Neural crest cell (in vitro differentiated cells): ENCODE measurements around the gene APLP2. TPM values are rescaled to one million over a fixed set of nuclear protein-coding genes. Genes with fewer than 3 reads are reported as not detected.

Source experiments
- DNase-seq: peaks from one replicate; pipeline ENCODE4 v3.0.0; 2021; ENCODE audit warnings: low read depth, mixed read lengths, low spot score
- H3K27ac Mint-ChIP-seq: one replicate; pipeline ENCODE4 v1.8.0; 2021; ENCODE audit warnings: mild to moderate bottlenecking, mixed read lengths; ENCODE audit not compliant: unreplicated experiment
- H3K27me3 Mint-ChIP-seq: 2 replicates; pipeline ENCODE4 v1.8.0; 2021; ENCODE audit warnings: low read depth, mild to moderate bottlenecking, mixed read lengths
- H3K36me3 Mint-ChIP-seq: 2 replicates; pipeline ENCODE4 v1.8.0; 2021; ENCODE audit warnings: low read depth, mild to moderate bottlenecking, mixed read lengths
- H3K4me1 Mint-ChIP-seq: 2 replicates; pipeline ENCODE4 v1.8.0; 2021; ENCODE audit warnings: mixed read lengths
- H3K4me3 Mint-ChIP-seq: one replicate; pipeline ENCODE4 v1.8.0; 2021; ENCODE audit warnings: mild to moderate bottlenecking, mixed read lengths
- H3K9me3 Mint-ChIP-seq: 2 replicates; pipeline ENCODE4 v1.8.0; 2021; ENCODE audit warnings: mixed read lengths
- total RNA-seq: library from RNA; stranded (reverse); gene quantifications from 2 replicates; pipeline ENCODE4 v1.2.1, GENCODE V29; 2021
- TF ChIP-seq, protein P1 (sequence below): fragments of 200-600 bp; sonication (generic); conservative IDR thresholded peaks from 2 replicates; pipeline ENCODE4 v1.5.0; 2021; ENCODE audit warnings: antibody characterized with exemption, mild to moderate bottlenecking

The APLP2 gene
- total RNA-seq, 1 donor from 2014 or later = 234 TPM

DNA sequence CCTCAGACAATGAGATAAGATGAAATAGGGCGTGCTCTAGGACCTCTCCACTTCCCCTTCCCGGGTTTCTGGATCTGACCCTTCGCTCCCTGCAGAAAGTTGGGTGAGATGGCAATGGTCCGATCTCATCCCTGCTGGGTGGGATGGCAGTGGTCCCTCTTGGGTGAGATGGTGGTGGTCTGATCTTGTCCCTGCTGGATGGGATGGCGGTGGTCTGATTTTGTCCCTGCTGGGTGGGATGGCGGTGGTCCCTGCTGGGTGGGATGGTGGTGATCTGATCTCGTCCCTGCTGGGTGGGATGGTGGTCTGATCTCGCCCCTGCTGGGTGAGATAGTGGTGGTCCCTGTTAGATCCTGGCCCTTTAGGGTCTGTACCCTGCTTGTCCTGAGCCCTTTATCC, 111.2 kb downstream of the APLP2 start:
- peaks cover 17% of the 10 kb centered on the region for H3K4me1 Mint-ChIP-seq
- H3K36me3 Mint-ChIP-seq = no peaks in the 10 kb centered on the region
- H3K27me3 Mint-ChIP-seq = no peaks in the 10 kb centered on the region
- no peak for DNase-seq
- H3K4me3 Mint-ChIP-seq = no peak overlapping the region
- no peak overlapping the region for H3K27ac Mint-ChIP-seq
- TF ChIP-seq, protein P1, sequence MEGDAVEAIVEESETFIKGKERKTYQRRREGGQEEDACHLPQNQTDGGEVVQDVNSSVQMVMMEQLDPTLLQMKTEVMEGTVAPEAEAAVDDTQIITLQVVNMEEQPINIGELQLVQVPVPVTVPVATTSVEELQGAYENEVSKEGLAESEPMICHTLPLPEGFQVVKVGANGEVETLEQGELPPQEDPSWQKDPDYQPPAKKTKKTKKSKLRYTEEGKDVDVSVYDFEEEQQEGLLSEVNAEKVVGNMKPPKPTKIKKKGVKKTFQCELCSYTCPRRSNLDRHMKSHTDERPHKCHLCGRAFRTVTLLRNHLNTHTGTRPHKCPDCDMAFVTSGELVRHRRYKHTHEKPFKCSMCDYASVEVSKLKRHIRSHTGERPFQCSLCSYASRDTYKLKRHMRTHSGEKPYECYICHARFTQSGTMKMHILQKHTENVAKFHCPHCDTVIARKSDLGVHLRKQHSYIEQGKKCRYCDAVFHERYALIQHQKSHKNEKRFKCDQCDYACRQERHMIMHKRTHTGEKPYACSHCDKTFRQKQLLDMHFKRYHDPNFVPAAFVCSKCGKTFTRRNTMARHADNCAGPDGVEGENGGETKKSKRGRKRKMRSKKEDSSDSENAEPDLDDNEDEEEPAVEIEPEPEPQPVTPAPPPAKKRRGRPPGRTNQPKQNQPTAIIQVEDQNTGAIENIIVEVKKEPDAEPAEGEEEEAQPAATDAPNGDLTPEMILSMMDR = no peak
- H3K9me3 Mint-ChIP-seq = no peaks in the 10 kb centered on the region

DNA sequence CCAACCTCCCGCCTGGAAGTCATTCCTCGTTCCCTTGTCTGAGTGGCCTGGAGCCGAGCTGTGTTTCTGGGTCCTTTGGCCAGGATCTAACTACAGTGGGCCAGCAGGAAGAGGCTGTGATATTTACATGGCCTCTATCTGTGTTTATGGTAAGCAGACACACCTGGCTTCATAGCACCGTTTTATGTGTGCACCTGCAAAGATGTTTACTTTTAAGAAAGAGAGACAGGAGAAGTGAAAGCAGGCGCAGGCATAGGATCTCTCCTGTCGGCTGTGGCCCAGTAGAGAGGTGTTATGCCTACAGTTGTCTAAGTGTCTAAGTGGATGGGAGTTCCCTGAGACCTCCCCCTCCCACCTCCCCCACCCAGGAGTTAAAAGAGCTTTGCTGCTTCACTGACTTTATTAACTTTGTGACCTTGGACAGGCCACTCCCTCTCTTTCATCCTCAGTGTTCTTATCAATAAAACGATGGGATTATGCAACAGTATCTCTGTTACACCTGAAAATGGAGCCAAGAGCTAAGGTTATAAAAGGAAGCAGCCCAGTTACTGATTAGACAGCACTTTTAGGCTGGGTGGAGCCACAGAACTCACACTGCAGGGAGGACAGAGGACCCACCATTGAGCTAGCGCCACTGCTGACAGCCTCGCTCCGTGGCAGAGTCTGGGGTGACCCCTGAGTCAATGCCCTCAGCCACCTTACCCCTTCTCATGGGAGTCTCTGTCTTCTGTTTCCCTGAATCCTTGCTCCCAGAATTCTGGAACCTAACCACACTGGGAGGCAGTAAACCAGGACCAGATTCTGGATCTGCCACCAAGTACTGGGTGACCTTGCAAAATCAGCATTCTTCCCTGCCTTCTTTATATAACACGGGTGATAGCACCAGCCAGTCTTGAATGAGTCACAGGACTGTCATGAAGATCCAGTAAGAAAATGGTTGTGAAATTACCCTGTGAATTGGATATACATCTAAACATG, 111.9 kb downstream of the APLP2 start:
- Mint-ChIP-seq H3K9me3 (no peaks in the 10 kb centered on the region), H3K36me3 (no peaks in the 10 kb centered on the region), H3K4me3 (no peak overlapping the region), H3K27me3 (no peaks in the 10 kb centered on the region), H3K4me1 (peaks cover 17% of the 10 kb centered on the region), H3K27ac (no peak overlapping the region)
- DNase-seq = no peak
- TF ChIP-seq, protein P1 = no peak

DNA sequence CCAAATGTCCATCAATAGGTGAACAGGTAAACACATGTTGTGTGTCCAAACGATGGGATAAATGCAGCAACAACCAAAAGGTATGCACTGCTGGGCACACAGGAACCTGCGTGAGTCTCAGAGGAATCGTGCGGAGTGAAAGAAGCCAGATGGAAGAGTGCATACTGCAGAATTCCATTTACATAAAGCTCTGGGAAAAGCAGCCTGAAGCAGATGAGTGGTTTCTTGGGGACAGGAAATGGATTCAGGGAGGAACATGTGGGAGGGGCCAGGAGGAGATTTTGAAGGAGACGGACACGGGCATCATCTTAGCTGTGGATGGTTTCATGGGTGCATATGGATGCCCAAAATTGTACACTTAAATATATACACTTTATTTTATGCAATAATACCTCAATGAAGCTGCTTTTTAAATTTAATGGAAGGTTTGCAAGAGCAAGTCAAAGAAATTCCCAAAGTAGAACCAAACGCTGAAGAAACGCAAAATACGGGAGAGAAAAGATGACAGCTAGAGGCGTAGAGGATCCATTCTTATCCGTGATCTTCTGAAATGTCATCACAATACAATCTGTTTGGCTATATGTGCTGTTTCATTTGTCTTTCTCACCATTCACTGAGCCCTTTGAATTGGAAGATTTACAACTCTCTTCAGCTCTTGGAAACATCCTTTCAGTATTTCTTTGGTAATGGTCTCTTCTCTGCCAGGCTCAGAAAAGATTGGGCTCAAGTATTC, 114.3 kb downstream of the APLP2 start:
- Mint-ChIP-seq H3K4me3 (no peak overlapping the region), H3K27me3 (no peaks in the 10 kb centered on the region), H3K9me3 (no peaks in the 10 kb centered on the region), H3K4me1 (peaks cover 17% of the 10 kb centered on the region), H3K36me3 (no peaks in the 10 kb centered on the region), H3K27ac (peak overlapping the region; percentile 2)
- TF ChIP-seq, protein P1 = no peak
- DNase-seq = no peak

DNA sequence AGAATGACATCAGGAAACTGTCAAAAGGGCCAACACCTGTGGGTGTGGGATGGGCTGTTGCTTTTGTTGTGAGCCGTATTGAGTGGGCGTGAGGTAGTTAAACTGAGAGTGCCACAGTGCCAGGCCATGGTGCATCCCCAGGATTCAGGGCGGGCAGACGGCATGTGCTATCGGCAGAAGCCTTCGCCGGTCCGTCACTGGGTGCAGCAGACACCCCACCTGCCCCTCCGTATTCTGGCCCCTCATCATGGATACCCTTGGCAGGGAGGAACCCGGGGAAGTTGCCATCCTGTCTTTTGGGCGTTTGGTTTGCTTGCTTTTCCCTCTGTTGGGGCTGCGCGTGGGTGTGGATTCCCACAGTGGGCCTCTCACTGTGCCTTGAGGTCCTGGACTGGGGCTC, 117.4 kb downstream of the APLP2 start:
- Mint-ChIP-seq H3K4me1 (peaks cover 10% of the 10 kb centered on the region), H3K27me3 (no peaks in the 10 kb centered on the region), H3K9me3 (no peaks in the 10 kb centered on the region), H3K4me3 (no peak overlapping the region), H3K27ac (no peak overlapping the region), H3K36me3 (no peaks in the 10 kb centered on the region)
- TF ChIP-seq, protein P1 = no peak
- DNase-seq = no peak

DNA sequence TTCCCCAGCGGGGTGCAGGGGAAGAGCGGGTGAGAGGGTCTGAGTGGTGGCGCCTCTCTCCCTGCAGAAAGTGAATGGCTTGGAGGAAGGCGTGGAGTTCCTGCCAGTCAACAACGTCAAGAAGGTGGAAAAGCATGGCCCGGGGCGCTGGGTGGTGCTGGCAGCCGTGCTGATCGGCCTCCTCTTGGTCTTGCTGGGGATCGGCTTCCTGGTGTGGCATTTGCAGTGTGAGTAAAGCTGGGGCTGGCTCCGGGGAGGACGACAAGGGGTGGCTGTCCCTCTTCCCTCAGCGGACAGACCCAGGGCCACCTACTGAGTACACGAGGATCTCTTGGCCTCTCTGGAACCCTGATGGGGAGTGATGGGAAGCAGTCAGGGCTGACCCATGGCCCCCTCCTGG, 118.4 kb downstream of the APLP2 start:
- Mint-ChIP-seq H3K9me3 (no peaks in the 10 kb centered on the region), H3K4me1 (peaks cover 10% of the 10 kb centered on the region), H3K27me3 (no peaks in the 10 kb centered on the region), H3K4me3 (no peak overlapping the region), H3K36me3 (no peaks in the 10 kb centered on the region), H3K27ac (no peak overlapping the region)
- TF ChIP-seq, protein P1 = no peak
- DNase-seq = no peak
